Measurements from ENCODE around the gene RNF168.
"Not testable (repeated sequence)": the region's sequence is repeated elsewhere in the genome, so short reads cannot be mapped to it uniquely, and the experiment has no call there.

RNF168 gene, protein sequence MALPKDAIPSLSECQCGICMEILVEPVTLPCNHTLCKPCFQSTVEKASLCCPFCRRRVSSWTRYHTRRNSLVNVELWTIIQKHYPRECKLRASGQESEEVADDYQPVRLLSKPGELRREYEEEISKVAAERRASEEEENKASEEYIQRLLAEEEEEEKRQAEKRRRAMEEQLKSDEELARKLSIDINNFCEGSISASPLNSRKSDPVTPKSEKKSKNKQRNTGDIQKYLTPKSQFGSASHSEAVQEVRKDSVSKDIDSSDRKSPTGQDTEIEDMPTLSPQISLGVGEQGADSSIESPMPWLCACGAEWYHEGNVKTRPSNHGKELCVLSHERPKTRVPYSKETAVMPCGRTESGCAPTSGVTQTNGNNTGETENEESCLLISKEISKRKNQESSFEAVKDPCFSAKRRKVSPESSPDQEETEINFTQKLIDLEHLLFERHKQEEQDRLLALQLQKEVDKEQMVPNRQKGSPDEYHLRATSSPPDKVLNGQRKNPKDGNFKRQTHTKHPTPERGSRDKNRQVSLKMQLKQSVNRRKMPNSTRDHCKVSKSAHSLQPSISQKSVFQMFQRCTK

GRCh38 chr3:196503196-196504076 is at the start of gene RNF168:
TSS of gene RNF168 (minus strand) at chr3:196503768. CDS start at chr3:196503173, 595 bp downstream.
- peak; percentile 79 to 85 for DNase-seq (ENCODE audit: low read depth in 2 of 2)

DNA sequence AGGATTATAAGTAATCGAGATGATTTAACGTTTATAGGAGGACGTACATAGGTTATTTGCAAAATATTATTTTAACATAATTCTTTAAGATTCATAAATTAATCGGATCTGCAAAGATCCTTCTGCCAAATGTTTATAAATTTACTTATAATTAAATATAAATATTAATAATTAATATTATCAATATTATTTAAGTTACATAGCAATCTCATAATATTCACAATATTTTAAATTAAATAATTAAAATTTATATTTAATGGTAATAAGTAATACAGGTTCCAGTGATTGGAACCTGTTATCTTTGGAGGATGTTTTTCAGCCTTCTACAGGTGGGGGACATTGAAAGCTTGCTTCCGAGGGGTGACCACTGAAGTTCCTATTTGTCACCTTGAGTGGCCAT is 48.7 kb upstream of the RNF168 start:
- DNase-seq (ENCODE audit: low read depth in 2 of 2), result no peak

- not testable (repeated sequence) for DNase-seq (ENCODE audit: low read depth in 2 of 2)
These were observed 46.6 kb upstream of the RNF168 start for GRCh38 chr3:196550172-196550571.

- not testable (repeated sequence) for DNase-seq (ENCODE audit: low read depth in 2 of 2)
These were observed 45.7 kb upstream of the RNF168 start for GRCh38 chr3:196549312-196549711.

DNA sequence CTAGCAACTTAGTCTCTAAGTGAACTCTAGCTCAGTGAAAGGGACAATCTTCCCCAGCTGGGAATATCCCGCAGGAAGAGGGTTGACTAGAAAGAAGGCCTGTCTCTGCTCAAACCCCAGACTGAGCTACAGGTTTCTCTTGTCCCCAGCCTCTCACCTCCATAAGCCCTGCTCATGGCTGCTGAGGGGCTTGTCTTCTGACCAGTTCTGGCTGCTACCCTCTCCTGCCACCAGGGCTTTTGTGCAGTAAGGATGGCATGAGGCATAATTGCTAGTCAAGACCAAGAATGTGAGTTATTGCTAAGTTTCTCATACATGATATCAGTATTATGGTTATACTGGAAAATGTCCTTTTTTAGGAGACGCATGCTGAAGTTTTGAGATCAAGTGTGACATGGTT is 43.5 kb upstream of the RNF168 start:
- no peak for DNase-seq (ENCODE audit: low read depth in 2 of 2)

DNA sequence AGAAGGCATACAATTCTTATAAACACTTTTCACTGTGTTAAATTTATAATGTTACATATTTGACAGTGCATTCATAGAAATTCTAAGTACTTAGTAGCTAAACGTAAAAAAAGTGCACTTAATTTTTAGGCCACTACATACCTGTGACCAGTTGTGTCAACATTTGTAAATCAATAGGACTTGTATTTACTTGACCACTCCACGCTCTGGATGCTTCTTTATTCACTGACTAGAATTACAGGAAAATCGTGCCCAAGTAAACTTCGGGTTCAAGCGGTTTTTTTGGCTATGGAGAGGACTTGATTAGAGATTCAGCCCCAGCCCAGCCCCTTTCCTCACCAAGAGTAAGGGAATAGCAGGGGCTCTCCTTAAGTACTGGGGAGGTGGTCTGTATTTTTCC is 43.0 kb upstream of the RNF168 start:
- no peak for DNase-seq (ENCODE audit: low read depth in 2 of 2)

- no peak for DNase-seq (ENCODE audit: low read depth in 2 of 2)
These were observed 41.0 kb upstream of the RNF168 start for GRCh38 chr3:196544491-196544992.

DNA sequence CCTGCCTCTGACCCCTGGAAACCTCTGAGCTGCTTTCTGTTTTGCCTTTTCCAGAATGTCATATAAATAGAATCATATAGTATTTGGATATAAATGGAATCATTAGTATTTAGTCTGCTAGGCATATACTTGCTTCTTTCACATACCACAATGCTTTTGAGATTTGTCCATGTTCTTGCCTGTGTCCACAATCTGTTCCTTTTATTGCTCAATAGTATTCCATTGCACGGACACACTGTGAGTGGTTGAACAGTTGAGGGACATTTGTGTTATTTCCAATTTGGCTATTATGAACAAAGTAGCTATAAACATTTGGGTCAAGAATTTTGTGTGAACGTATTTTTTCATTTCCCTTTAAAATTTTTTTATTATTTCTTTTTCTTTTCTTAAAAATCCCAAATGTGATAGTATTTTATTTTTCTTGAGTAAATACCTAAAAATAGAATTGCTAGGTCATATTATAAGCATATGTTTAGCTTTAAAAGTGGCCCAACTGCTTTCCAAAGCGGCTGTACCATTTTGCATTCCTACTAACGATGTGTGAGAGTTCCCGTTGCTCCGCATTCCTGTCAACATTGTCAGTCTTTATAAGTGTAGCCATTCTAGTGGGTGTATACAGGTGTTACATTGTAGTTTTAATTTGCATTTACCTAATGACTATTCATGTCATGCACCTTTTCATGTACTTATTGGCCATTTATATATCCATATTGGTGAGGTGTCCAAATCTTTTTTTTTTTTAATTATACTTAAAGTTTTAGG is 38.3 kb upstream of the RNF168 start:
- DNase-seq (ENCODE audit: low read depth in 2 of 2), result no peak

GRCh38 chr3:196537319-196537984 is 33.9 kb upstream of the RNF168 start:
- DNase-seq (ENCODE audit: low read depth in 2 of 2), result no peak

GRCh38 chr3:196533260-196533681 is 29.7 kb upstream of the RNF168 start:
- DNase-seq (ENCODE audit: low read depth in 2 of 2), result no peak

DNA sequence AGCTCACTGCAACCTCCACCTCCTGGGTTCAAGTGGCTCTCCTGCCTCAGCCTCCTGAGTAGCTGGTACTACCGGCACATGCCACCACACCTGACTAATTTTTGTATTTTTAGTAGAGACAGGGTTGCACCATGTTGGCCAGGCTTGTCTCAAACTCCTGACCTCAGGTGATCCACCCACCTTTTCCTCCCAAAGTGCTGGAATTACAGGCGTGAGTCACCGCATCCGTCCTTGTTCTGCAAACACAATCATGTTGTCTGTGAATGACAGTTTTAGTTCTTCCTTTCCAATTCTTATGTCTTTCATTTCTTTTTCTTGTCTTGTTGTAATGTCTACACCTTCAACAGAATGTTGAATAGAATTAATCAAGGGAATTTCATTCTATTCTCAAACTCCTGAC is 27.9 kb upstream of the RNF168 start:
- no peak for DNase-seq (ENCODE audit: low read depth in 2 of 2)

- DNase-seq (ENCODE audit: low read depth in 2 of 2), result peak; percentile 17 to 28
These were observed 25.2 kb upstream of the RNF168 start for GRCh38 chr3:196528639-196529233.

DNA sequence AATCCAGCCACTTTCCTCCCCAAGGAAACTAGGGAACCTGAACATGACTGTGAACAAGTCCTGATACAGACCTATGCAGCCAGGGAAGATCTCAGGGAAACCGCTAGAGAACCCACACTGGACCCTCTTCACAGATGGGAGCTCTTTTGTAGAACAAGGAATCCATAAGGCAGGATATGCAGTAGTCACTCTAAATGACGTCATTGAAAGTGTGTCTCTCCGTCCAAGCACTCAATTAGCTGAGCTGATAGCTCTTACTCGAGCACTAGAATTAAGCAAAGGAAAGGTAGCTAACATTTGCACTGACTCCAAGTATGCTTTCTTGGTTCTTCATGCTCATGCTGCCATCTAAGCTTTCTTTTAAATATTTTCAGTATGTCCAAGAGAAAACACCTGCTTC is 21.6 kb upstream of the RNF168 start:
- DNase-seq (ENCODE audit: low read depth in 2 of 2), result no peak

- DNase-seq (ENCODE audit: low read depth in 2 of 2), result no peak
These were observed 21.0 kb upstream of the RNF168 start for GRCh38 chr3:196524527-196524926.

DNA sequence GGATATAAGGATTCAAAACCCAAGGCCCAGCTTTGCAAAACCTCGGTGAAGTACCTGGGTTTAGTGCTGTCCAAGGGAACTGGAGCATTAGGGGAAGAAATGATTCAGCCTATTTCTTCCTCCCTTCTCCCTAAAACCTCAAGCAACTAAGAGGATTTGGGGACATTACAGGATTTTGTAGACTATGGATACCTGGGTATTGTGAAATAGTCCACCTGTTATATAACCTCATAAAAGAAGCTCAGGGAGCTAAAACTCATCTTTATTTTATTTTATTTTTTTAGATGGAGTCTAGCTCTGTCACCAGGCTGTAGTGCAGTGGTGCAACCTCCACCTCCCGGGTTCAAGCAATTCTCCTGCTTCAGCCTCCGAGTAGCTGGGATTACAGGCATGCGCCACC is 20.3 kb upstream of the RNF168 start:
- no peak for DNase-seq (ENCODE audit: low read depth in 2 of 2)

GRCh38 chr3:196521291-196521690 is 17.7 kb upstream of the RNF168 start:
- not testable (repeated sequence) for DNase-seq (ENCODE audit: low read depth in 2 of 2)

DNA sequence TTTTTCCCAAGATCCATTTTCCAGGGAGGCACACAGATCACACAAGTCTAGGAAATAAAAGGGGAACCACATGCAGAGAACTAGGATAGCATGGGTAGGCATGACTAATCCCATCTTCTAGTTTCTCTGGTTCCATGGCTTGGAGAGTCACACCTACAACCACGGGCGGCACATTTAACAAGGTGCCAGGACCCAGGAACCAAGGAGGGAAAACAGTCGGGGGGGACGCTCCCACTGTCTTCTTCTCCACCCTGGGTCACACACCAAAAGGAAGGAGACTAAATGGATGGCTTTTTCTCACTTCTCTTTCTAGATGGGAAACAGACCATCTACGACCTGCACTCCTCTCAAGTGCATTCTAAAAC is 16.1 kb upstream of the RNF168 start:
- no peak for DNase-seq (ENCODE audit: low read depth in 2 of 2)

DNA sequence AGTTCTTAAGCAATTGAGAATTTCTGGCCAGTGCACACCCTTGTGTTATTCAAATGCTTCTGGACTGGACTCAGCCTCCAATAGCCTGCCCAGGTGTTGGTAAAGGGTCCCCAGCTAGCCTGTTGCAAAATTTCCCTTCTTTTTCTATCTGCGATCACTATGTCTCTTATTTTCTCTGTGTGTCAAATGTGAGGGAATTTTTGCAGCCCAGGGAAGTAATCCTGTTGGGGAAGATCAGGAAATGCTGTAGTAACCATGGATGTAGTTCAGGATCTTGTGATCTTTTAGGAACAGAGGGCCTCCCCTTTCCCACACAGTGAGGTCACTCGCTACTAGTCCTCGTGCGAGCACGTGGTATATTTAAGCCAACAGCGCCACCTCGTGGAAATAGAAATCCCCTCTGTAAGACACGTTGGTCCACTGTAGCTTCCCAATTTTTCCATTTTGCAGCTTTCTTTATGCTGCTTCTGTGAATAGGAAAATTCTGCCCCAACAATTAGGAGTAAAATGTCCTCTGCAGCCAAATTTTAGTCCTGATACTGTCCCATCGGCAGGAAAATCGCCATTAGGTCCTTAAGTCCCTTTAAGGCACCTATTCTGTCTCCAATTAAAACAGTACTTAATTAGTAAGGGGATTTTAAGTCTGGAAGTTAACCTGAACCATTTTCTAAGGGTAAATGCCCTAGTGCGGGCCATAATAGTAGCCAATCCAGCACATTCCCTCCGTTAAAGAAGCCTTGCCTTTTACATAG is 15.6 kb upstream of the RNF168 start:
- no peak for DNase-seq (ENCODE audit: low read depth in 2 of 2)

DNA sequence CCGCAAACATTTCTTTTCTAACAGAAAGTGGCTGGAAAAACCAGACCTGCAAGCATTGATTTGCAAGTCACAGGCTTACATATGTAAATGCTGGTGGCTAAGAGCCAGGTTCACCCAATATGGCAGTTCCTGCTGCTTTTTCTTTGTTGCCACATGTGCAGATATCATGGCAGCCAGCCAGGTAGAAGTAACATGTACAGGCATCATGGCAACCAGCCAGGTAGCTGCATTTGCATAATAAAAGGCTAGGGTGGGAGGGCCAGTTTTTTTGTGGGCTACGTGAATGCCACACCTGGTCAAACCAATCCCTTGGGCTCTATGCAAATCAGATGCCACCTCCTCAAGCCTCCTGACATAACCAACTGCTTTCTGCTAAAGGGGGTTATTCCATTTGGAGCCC is 14.4 kb upstream of the RNF168 start:
- DNase-seq (ENCODE audit: low read depth in 2 of 2), result no peak

All from fibroblast of skin of left biceps (primary cell).